HFFc6 (cell line): Measurements from ENCODE around the gene HLA-DRB1. TPM values are rescaled to one million over a fixed set of nuclear protein-coding genes. Genes with fewer than 3 reads are reported as not detected.

Experiments used
- DNase-seq: peaks from one replicate; pipeline ENCODE4 v3.0.0-alpha.2; 2018
- H3K27ac Mint-ChIP-seq: 2 replicates; pipeline ENCODE4 v1.8.0; 2020; ENCODE audit warnings: mild to moderate bottlenecking, mixed read lengths
- H3K27me3 Mint-ChIP-seq: 2 replicates; pipeline ENCODE4 v1.8.0; 2021; ENCODE audit warnings: mild to moderate bottlenecking, moderate library complexity, mixed read lengths; ENCODE audit not compliant: insufficient read depth
- H3K36me3 Mint-ChIP-seq: 2 replicates; pipeline ENCODE4 v1.8.0; 2021; ENCODE audit warnings: low read depth, mixed read lengths
- H3K4me1 Mint-ChIP-seq: 2 replicates; pipeline ENCODE4 v1.8.0; 2020; ENCODE audit warnings: low read depth, mixed read lengths
- H3K4me3 Mint-ChIP-seq: 2 replicates; pipeline ENCODE4 v1.8.0; 2020; ENCODE audit warnings: mild to moderate bottlenecking, moderate library complexity, mixed read lengths
- H3K9me3 Mint-ChIP-seq: 2 replicates; pipeline ENCODE4 v1.8.0; 2020; ENCODE audit warnings: mild to moderate bottlenecking, mixed read lengths
- CTCF ChIP-seq: fragments of 200-600 bp; sonication (generic); IDR thresholded peaks from 2 replicates; pipeline ENCODE4 v1.5.0; 2021; ENCODE audit warnings: antibody characterized with exemption, mild to moderate bottlenecking
- total RNA-seq, 6 experiments: library from RNA; stranded (reverse); fragmentation: NEBNext Ultra II Directional; extraction: Animal tissue kit (Norgen Biotek cat#: 25700); gene quantifications; 2 replicates in 1 of 6; 3 replicates in 5 of 6; pipeline ENCODE4 v1.2.3, GENCODE V29; 2021

HLA-DRB1 gene
- total RNA-seq, 6 experiments from 2014 or later = not detected

- Mint-ChIP-seq H3K27ac (no peak overlapping the region), H3K36me3 (no peaks in the 10 kb centered on the region), H3K27me3 (peaks cover 5% of the 10 kb centered on the region; the same call in 1 of the 2 replicates), H3K4me3 (no peak overlapping the region), H3K4me1 (peaks cover 5% of the 10 kb centered on the region), H3K9me3 (no peaks in the 10 kb centered on the region)
- DNase-seq = no peak
- no peak for TF ChIP-seq CTCF
These were observed 38.2 kb upstream of the HLA-DRB1 start for GRCh38 chr6:32627831-32628230.

GRCh38 chr6:32627249-32627648, 37.6 kb upstream of the HLA-DRB1 start:
- no peak for TF ChIP-seq CTCF

GRCh38 chr6:32625137-32625536, 35.5 kb upstream of the HLA-DRB1 start:
- H3K36me3 Mint-ChIP-seq = no peaks in the 10 kb centered on the region
- no peaks in the 10 kb centered on the region; the same call in 1 of the 2 replicates for H3K27me3 Mint-ChIP-seq
- H3K4me3 Mint-ChIP-seq = no peak overlapping the region
- no peaks in the 10 kb centered on the region for H3K9me3 Mint-ChIP-seq
- H3K4me1 Mint-ChIP-seq = peaks cover 8% of the 10 kb centered on the region
- no peak for DNase-seq
- no peak overlapping the region for H3K27ac Mint-ChIP-seq
- TF ChIP-seq CTCF = no peak

More at GRCh38 chr6:32627249-32627648, 37.6 kb upstream of the HLA-DRB1 start:
- peaks cover 5% of the 10 kb centered on the region; the same call in 1 of the 2 replicates for H3K27me3 Mint-ChIP-seq
- no peak for DNase-seq
- H3K4me3 Mint-ChIP-seq = no peak overlapping the region
- H3K9me3 Mint-ChIP-seq = no peaks in the 10 kb centered on the region
- H3K4me1 Mint-ChIP-seq = peaks cover 8% of the 10 kb centered on the region
- no peak overlapping the region for H3K27ac Mint-ChIP-seq
- H3K36me3 Mint-ChIP-seq = no peaks in the 10 kb centered on the region

GRCh38 chr6:32624565-32624964, 34.9 kb upstream of the HLA-DRB1 start:
- Mint-ChIP-seq H3K36me3 (no peaks in the 10 kb centered on the region), H3K27me3 (no peaks in the 10 kb centered on the region; the same call in 1 of the 2 replicates)

GRCh38 chr6:32623693-32624092, 34.0 kb upstream of the HLA-DRB1 start:
- DNase-seq = no peak

More at GRCh38 chr6:32624565-32624964, 34.9 kb upstream of the HLA-DRB1 start:
- Mint-ChIP-seq H3K4me3 (no peak overlapping the region), H3K9me3 (no peaks in the 10 kb centered on the region), H3K27ac (no peak overlapping the region), H3K4me1 (peaks cover 8% of the 10 kb centered on the region)
- TF ChIP-seq CTCF = no peak
- no peak for DNase-seq

More at GRCh38 chr6:32623693-32624092, 34.0 kb upstream of the HLA-DRB1 start:
- TF ChIP-seq CTCF = no peak
- H3K4me1 Mint-ChIP-seq = peaks cover 8% of the 10 kb centered on the region
- no peak overlapping the region for H3K27ac Mint-ChIP-seq
- no peaks in the 10 kb centered on the region; the same call in 1 of the 2 replicates for H3K27me3 Mint-ChIP-seq
- H3K9me3 Mint-ChIP-seq = no peaks in the 10 kb centered on the region
- no peaks in the 10 kb centered on the region for H3K36me3 Mint-ChIP-seq
- H3K4me3 Mint-ChIP-seq = no peak overlapping the region
